Hematopoietic multipotent progenitor cell treated with erythropoietin and hydrocortisone succinate and interleukin-3 and kit ligand, for 8 days (in vitro differentiated cells): ENCODE data around the gene PACSIN2.

Experiments used
- DNase-seq: peaks from one replicate; pipeline ENCODE4 v3.0.0-alpha.2; 2015

The PACSIN2 gene

GRCh38 chr22:42901790-42902508, 113.0 kb downstream of the PACSIN2 start:
- no peak for DNase-seq

GRCh38 chr22:42897960-42898359, 117.0 kb downstream of the PACSIN2 start:
- DNase-seq, result no peak

- DNase-seq, result no peak
These were observed 119.4 kb downstream of the PACSIN2 start for GRCh38 chr22:42895541-42895981.

GRCh38 chr22:42895087-42895486, 119.9 kb downstream of the PACSIN2 start:
- no peak for DNase-seq

GRCh38 chr22:42893371-42894150, 121.4 kb downstream of the PACSIN2 start:
- no peak for DNase-seq

GRCh38 chr22:42892571-42893316, 122.2 kb downstream of the PACSIN2 start:
- no peak for DNase-seq

- DNase-seq, result no peak
These were observed 122.8 kb downstream of the PACSIN2 start for GRCh38 chr22:42892156-42892555.

GRCh38 chr22:42891696-42892095, 123.3 kb downstream of the PACSIN2 start:
- DNase-seq, result no peak

GRCh38 chr22:42891008-42891407, 123.9 kb downstream of the PACSIN2 start:
- DNase-seq, result no peak

GRCh38 chr22:42889304-42889703, 125.6 kb downstream of the PACSIN2 start:
- peak; percentile 20 for DNase-seq

- peak; percentile 21 for DNase-seq
These were observed 127.1 kb downstream of the PACSIN2 start for GRCh38 chr22:42887523-42888507.

GRCh38 chr22:42887120-42887519, 127.8 kb downstream of the PACSIN2 start:
- DNase-seq, result no peak

GRCh38 chr22:42885446-42885845, 129.5 kb downstream of the PACSIN2 start:
- no peak for DNase-seq

GRCh38 chr22:42884616-42885375, 130.2 kb downstream of the PACSIN2 start:
- no peak for DNase-seq

GRCh38 chr22:42883970-42884369, 131.0 kb downstream of the PACSIN2 start:
- no peak for DNase-seq

- DNase-seq, result no peak
These were observed 131.8 kb downstream of the PACSIN2 start for GRCh38 chr22:42883121-42883520.

GRCh38 chr22:42881982-42882656, 132.8 kb downstream of the PACSIN2 start:
- DNase-seq, result no peak

GRCh38 chr22:42881298-42881697, 133.7 kb downstream of the PACSIN2 start:
- DNase-seq, result no peak

- DNase-seq, result no peak
These were observed 134.1 kb downstream of the PACSIN2 start for GRCh38 chr22:42880815-42881214.

- no peak for DNase-seq
These were observed 135.5 kb downstream of the PACSIN2 start for GRCh38 chr22:42879371-42880021.
